NCI-H748 treated with DMSO at 0.1 percent for 48 hours (cell line): ENCODE data around the gene COL2A1.

ENCODE experiments used
- DNase-seq: peaks from one replicate; lab custom pipeline; 2025; lab: John Stamatoyannopoulos, UW

The COL2A1 gene

DNA sequence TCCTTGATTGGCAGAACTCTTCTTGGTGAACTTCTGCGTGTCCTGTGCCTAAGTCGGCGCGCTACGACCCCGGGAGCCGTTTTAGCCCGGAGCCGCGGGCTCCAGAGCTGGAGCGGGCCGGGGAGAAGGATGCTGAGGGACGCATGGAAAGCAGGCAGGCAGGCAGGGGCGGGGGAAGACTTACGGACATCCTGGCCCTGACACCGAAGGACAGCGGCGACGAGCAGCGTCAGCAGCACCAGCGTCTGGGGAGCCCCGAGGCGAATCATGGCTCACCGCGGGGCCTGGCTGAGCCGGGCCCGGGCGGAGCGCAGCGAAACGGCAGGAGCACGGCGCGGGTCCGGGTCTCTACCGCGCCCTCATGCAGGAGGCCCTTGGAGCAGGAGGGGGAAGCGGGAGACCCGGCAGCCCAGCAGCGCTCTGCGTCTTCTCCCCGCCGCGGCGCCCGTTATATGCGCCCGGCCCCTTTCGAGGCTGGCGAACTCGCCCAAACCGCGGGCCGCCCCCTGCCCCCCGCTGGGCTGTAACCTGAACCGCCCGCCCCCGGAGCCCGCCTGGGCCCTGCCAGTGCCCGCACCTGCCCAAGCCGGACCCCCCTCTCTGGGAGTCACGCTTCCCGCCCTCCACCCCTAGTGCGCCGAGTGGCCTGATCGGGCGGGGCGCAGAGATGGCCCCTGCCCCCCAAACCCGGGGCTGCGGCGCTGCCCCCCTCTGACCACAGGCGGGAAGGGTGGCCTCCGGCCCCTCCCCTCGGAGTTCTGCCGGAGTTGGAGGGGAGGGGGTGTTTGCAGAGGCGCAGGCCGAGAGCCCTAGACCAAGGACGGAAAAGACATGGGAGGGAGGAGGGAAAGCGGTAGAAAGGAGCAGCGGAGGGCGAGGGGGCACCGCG is at the start of gene COL2A1:
TSS of gene COL2A1 (minus strand) at position 424 of the 889 bp plus-strand sequence. CDS start at position 269, 155 bp downstream.
- DNase-seq = peak; percentile 36

DNA sequence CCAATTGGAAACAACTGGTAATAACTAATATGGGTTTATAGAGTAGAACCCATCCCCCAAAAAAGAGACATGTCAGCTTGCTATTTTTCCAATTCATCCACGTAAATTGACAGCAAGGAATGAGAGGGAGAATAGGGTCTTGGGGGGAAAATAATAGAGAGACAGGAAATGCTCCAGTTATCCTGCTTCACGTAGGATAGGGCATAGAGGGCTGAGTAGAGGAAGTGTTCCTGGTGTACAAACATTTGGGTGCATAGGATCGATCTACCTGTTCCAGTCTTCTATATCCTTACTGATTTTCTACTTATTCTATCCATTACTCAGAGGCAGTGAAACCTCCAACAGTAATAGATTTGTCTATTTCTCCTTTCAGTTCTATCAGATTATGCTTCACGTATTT is 49.6 kb upstream of the COL2A1 start:
- DNase-seq = no peak

GRCh38 chr12:48053122-48053521 is 48.8 kb upstream of the COL2A1 start:
- DNase-seq = no peak

GRCh38 chr12:48051681-48052080 is 47.4 kb upstream of the COL2A1 start:
- DNase-seq = no peak

DNA sequence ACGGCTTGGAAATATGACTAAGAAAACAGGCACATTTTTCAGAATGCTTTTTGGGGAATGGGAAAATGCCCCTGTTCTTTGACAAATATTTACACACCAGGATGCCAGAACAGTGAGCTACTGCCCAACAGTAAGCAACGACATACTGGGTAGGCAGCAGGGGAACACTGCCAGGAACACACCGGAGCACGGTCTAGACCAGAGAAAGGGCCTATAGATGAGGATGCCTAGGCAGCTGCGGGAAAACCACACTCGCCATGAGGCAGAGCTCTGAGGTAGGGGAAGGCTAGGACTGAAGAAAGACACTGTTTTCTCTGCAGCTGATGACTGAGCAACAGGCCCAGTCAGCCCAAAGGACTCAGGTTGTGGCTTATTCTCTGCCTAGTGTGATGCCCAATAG is 45.9 kb upstream of the COL2A1 start:
- no peak for DNase-seq

GRCh38 chr12:48045965-48046518 is 41.8 kb upstream of the COL2A1 start:
- DNase-seq = no peak

- DNase-seq = no peak
Observed at GRCh38 chr12:48045061-48045846, 41.0 kb upstream of the COL2A1 start.

GRCh38 chr12:48044396-48044795 is 40.1 kb upstream of the COL2A1 start:
- DNase-seq = no peak

- DNase-seq = no peak
Observed at GRCh38 chr12:48043771-48044170, 39.5 kb upstream of the COL2A1 start.

DNA sequence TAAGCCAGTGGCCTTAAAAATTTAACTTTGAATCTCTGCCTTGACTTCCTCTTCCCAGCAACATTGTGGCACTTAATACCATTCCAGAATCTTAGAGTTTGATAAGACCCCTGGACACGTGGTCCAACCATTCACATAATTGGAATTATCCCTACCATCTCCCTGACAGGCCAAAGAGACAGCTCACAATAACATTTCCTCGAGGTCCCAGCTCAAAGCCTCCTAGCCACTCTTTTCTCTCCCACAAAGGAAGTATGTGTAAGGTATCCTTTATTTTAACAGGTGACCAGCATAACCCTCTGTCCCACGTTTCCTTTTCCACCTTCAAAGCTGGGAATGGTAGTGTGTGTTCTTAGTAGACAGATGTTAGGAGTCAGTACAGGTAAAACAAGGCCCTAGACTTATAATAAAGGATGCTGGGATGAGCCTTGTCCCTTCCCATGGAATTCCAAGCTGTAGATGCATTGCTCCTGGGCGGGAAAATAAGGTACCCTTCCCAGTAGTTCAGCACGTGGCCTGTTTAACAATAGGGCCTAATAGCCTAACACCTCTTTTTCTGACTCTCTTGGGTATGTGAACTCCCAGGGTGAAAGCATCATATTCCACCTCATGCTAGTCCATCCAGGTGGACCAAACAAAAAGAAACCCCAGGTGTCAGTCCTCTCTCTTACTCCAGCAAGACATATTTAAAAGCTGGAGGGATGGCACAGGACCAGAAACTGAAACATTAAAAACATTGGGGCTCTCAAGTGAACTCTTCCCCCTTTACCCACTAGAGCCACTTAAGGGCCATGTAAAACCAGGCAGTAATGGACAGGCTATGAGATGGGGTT is 37.5 kb upstream of the COL2A1 start:
- no peak for DNase-seq

DNA sequence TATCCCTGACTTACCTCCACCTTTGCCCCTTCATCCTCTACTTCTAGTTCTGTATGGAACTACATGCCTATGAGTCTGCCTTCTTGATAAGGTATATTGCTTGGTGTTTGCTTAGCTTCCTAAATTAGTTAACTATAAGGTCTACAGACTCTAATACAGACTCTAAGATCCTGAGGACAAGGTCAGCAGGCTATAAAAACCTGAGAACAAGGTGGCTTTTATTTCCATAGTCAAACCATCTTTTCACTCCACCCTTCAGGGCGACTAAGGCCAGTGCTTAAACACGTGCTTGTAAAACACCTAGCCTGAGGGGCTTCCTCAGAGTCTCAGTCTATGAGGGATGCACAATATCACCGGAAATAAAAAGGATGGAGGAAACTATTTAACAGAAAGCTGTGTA is 36.1 kb upstream of the COL2A1 start:
- DNase-seq = no peak

DNA sequence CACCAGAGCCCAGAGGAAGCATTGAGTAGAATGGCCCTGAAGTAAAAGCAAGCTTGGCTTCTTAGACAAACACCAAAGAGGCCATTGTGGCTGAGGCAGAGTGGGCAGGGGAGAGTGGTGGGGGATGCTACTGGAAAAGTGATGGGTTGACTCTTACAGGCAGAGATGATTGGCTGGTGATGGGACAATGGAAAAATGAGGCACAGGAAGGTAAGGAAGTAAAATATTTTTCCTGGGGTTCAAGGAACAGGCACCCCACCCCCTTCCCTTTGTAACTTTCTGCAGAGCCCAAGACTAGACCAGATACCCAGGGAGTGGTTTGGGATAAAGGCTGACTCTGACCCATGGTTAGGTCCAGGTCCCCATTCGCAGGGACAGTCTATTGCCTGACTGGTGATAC is 34.9 kb upstream of the COL2A1 start:
- no peak for DNase-seq

DNA sequence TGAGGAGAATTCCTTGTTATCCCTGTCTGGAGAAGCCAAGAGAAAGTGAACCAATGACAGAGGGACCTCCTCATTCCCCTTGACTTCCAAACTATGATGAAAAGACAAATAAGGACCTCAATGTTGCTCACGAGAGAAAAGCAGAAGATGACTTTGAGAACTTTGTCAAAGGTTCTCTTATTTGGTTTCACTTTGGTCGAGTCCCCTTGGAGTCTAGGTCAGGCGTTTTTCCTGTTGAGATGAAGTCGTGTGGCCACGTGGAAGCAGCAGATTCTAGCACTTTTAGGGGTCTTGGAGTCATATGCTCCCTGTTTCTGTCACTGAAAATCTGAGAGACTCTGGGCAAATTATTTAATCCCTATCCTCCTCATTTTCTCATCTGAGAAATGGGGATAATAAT is 33.8 kb upstream of the COL2A1 start:
- DNase-seq = no peak

DNA sequence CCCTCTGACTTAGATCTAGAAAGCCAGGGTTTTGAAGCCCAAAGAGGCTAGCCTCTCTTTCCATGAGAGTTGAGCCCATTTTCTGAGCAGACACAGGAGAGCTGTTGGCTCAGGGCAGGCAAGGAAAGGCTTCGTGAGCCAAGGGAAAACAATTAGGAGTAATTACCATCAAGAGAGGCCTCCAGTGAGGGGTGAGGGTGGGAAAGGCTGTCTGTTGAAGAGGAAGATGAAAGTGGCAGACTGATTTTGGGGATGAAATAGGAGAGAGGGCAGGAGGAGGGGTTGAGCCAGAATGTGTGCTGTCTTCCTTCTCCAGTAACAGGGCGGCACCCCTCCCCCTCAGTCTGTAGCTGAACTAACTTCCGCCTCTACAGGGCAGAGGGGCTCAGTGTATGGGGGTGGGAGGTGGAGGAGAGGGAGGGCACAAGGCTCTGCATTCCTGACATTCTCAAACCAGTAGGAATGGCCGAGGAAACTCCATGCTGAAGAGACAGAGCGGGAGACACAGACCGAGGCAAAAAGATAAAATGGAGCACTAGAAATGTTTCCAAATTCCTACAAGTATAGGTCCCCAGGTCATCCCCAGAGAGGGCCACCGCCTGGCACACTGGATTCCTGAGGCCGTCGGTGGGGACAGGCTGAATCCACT is 33.1 kb upstream of the COL2A1 start:
- DNase-seq = no peak

GRCh38 chr12:48036818-48037217 is 32.5 kb upstream of the COL2A1 start:
- no peak for DNase-seq

GRCh38 chr12:48034835-48035805 is 30.8 kb upstream of the COL2A1 start:
- DNase-seq = no peak

GRCh38 chr12:48033451-48033850 is 29.2 kb upstream of the COL2A1 start:
- DNase-seq = no peak

- DNase-seq = no peak
Observed at GRCh38 chr12:48032597-48032996, 28.3 kb upstream of the COL2A1 start.

DNA sequence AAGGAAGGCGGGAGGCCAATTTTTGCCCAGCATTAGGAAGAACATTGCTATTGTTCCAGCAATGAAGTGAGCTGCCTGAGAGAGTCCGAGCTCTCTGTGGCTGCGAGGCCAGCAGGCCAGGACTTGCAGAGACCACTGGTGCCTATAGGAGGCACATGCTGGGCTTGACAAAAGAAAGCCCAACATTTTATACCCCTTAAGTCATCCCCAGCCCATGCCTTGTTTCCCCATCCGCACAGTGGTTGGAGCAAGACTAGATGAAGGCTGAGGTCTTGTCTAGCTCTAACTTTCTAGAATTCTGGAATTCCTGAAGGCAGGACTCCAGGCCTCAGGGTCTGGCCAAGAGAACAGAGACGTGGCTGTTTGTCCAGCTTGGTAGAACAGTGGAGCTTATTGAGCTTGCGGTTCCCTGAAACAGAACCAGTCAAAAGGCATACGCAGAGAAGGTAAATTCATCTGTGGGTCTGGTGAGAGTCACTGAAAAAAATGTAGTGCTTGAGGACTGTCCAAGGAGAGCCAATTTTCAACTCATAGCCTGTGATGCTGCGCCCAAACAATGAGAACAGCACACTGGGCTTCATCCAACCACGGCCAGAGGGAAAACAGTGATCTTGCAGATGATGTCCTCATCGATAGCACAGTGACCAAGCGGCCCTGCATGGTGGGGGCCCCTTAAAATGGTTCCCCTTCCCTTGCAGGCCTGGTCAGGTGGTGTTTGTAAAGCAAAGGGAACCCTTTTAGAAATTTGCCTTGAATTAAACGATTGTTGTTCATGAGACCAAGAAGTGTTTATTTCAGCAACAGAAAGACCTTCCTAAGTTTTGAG is 27.1 kb upstream of the COL2A1 start:
- no peak for DNase-seq
